Keratinocyte (primary cell): Measurements from ENCODE around the gene TNNT1.

Source experiments
- CTCF ChIP-seq, 3 experiments: IDR thresholded peaks in 1 of 3; conservative IDR thresholded peaks in 1 of 3; optimal IDR thresholded peaks in 1 of 3; 2 replicates in 2 of 3; 3 replicates in 1 of 3; pipeline versions ENCODE3 to v1.5.1; 2011; ENCODE audit warnings: low read length in 3 of 3, mild to moderate bottlenecking in 3 of 3, moderate library complexity in 2 of 3, control low read depth in 1 of 3, inconsistent platforms in 1 of 3; ENCODE audit not compliant: insufficient read depth in 2 of 3; ENCODE audit errors: extremely low read depth in 1 of 3
- EZH2 ChIP-seq: IDR thresholded peaks from one replicate; pipeline ENCODE4 v1.6.1; 2012; ENCODE audit warnings: inconsistent platforms, mild to moderate bottlenecking, low read length, moderate library complexity

DNA sequence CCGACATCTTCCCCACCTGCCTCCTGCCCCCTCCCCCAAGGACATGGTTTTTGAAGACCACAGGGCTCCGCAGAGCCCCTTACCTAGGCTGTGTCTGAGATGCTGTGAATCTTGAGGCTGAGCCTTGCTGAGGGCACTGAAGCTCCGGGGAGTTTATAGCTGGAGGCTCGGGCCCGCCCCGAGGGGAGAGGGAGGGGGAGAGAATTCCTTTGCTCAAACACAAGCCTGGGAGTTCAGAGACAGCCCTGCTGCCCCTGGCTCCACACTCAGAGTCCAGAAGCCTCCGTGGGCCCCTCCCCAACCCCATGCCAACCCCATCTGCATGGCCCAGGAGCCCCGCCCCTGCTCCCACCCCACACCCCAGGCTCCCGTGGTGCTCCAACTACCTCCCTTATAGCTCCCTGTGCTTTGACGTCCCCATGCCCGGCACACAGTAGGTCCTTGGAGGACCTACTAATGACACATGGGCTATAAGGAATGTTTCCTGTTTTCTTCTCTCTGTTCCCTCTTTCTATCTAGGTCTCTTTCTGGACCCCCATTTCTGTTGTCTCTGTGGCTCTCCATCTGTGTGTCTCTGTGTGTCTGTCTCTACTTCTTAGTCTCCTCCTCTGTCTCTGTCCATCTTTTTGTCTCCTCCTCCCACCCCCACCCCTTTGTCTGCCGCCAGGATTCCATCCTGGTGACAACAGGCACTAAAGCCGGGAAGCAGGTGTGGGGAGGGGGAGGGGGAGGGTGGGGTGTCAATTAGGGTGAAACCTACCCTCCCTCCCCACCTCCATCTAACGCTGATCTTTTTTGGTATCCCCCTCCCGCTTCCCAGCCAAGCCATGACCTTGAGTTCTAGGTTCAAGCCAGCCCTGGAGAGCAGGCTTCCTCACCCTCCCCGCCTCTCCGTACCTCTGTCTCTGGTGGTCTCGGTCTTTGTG lies at the start of gene TNNT1:
- TF ChIP-seq CTCF (optimal IDR thresholded peaks at IDR 0.05 in 1 of 3, IDR thresholded peaks at IDR 0.05 in 1 of 3, conservative IDR thresholded peaks at IDR 0.05 in 1 of 3; ENCODE audit: extremely low read depth in 1 of 3, insufficient read depth in 2 of 3, low read length in 3 of 3) (no peak), EZH2 (no peak)
